HEK293 (cell line): ENCODE measurements around the gene FDXR.

Experiments used
- CTCF ChIA-PET: fragments of 350-600 bp; formaldehyde crosslinking; extraction: SDS; loops from one replicate; lab custom pipeline; 2021; ENCODE audit warnings: antibody characterized with exemption; lab: Yijun Ruan, JAX
- POLR2A ChIA-PET: fragments of 300-600 bp; formaldehyde crosslinking; extraction: SDS; loops from one replicate; lab custom pipeline; 2020; ENCODE audit warnings: antibody characterized with exemption, inconsistent platforms; lab: Yijun Ruan, JAX
- H3K27ac ChIP-seq: fragments of 200-500 bp; sonication (Bioruptor generic); 2 replicates; pipeline ENCODE4 v1.5.1; 2014; ENCODE audit warnings: low read depth, low read length, control low read depth, inconsistent platforms; ENCODE audit errors: extremely low read depth
- H3K36me3 ChIP-seq, 2 experiments: fragments of 200-500 bp in 1 of 2; sonication (Bioruptor generic) in 1 of 2; 1 replicate in 1 of 2; 2 replicates in 1 of 2; pipeline ENCODE4 v1.5.1; 2014 to 2017; ENCODE audit warnings: inconsistent platforms in 2 of 2, low read length in 2 of 2; ENCODE audit not compliant: control insufficient read depth in 2 of 2, insufficient read depth in 1 of 2
- H3K4me1 ChIP-seq: fragments of 200-500 bp; sonication (Bioruptor generic); 2 replicates; pipeline ENCODE4 v1.5.1; 2014; ENCODE audit warnings: mild to moderate bottlenecking, low read length, inconsistent platforms; ENCODE audit not compliant: control insufficient read depth, insufficient read depth
- H3K4me3 ChIP-seq: 2 replicates; pipeline ENCODE4 v1.5.1; 2011; ENCODE audit warnings: low read depth, mild to moderate bottlenecking, control low read depth, low read length, moderate library complexity
- H3K9me3 ChIP-seq: fragments of 200-500 bp; sonication (Bioruptor generic); 2 replicates; pipeline ENCODE4 v1.5.1; 2014; ENCODE audit warnings: low read depth, low read length, inconsistent platforms; ENCODE audit not compliant: control insufficient read depth, insufficient read depth
- MYNN ChIP-seq: fragments of 450-650 bp; formaldehyde crosslinking; IDR thresholded peaks from 2 replicates; pipeline ENCODE4 v1.5.1; 2016; ENCODE audit warnings: missing biosample characterization, missing genetic modification characterization, borderline replicate concordance
- ZBTB17 ChIP-seq: fragments of 450-650 bp; formaldehyde crosslinking; IDR thresholded peaks from 2 replicates; pipeline ENCODE4 v1.5.1; 2016; ENCODE audit warnings: missing biosample characterization, missing genetic modification characterization
- ZFHX2 ChIP-seq: fragments of 450-650 bp; formaldehyde crosslinking; conservative IDR thresholded peaks from 2 replicates; pipeline ENCODE4 v1.5.1; 2016; ENCODE audit warnings: missing biosample characterization, missing genetic modification characterization
- ZFP41 ChIP-seq: fragments of 450-650 bp; formaldehyde crosslinking; IDR thresholded peaks from 2 replicates; pipeline ENCODE4 v1.5.1; 2016; ENCODE audit warnings: missing biosample characterization, missing genetic modification characterization, borderline replicate concordance
- ZNF155 ChIP-seq: fragments of 450-650 bp; formaldehyde crosslinking; IDR thresholded peaks from 2 replicates; pipeline ENCODE4 v1.5.1; 2016; ENCODE audit warnings: missing biosample characterization, missing genetic modification characterization
- ZNF174 ChIP-seq: fragments of 450-650 bp; formaldehyde crosslinking; IDR thresholded peaks from 2 replicates; pipeline ENCODE4 v1.5.0; 2017; ENCODE audit warnings: missing biosample characterization, mild to moderate bottlenecking, missing genetic modification characterization
- ZNF23 ChIP-seq: fragments of 450-650 bp; formaldehyde crosslinking; IDR thresholded peaks from 2 replicates; pipeline ENCODE4 v1.5.1; 2016; ENCODE audit warnings: missing biosample characterization, missing genetic modification characterization, borderline replicate concordance
- ZNF24 ChIP-seq: fragments of 450-650 bp; formaldehyde crosslinking; IDR thresholded peaks from 2 replicates; pipeline ENCODE4 v1.5.1; 2016; ENCODE audit warnings: missing biosample characterization, missing genetic modification characterization
- ZNF266 ChIP-seq: fragments of 450-650 bp; formaldehyde crosslinking; IDR thresholded peaks from 2 replicates; pipeline ENCODE4 v1.5.1; 2016; ENCODE audit warnings: missing biosample characterization, missing genetic modification characterization, low read depth
- ZNF488 ChIP-seq: fragments of 450-650 bp; formaldehyde crosslinking; IDR thresholded peaks from 2 replicates; pipeline ENCODE4 v1.5.1; 2016; ENCODE audit warnings: missing biosample characterization, missing genetic modification characterization
- ZNF501 ChIP-seq: fragments of 450-650 bp; formaldehyde crosslinking; IDR thresholded peaks from 2 replicates; pipeline ENCODE4 v1.5.1; 2016; ENCODE audit warnings: missing biosample characterization, missing genetic modification characterization
- ZNF561 ChIP-seq: fragments of 450-650 bp; IDR thresholded peaks from 2 replicates; pipeline ENCODE4 v1.5.1; 2018; ENCODE audit warnings: missing biosample characterization, missing genetic modification characterization, borderline replicate concordance
- TF ChIP-seq, protein P1 (sequence below): fragments of 450-650 bp; formaldehyde crosslinking; IDR thresholded peaks from 2 replicates; pipeline ENCODE4 v1.5.1; 2017; ENCODE audit warnings: missing biosample characterization, missing genetic modification characterization
- TF ChIP-seq, protein P2 (sequence below): fragments of 450-650 bp; formaldehyde crosslinking; IDR thresholded peaks from 2 replicates; pipeline ENCODE4 v1.5.1; 2016; ENCODE audit warnings: missing biosample characterization, missing genetic modification characterization

Gene FDXR

DNA sequence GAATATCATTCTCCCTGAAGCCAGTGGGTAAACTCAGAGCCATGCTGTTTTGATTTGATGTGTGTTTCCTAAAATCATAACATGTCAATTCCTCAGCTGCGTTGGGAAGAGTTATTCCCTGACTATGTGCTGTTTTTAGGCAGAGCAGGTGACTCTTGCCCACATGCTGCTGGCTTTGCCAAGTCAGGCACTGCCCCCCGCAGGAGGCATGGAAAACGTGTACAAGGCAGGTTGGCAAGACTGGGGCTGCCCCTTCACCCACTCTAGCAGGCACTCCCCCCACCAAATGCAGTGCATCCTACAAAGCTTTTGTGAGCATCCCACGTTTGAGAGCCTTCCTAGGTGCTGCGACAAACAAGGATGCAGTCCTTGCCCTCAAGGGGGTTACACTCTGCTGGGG, 58.3 kb downstream of the FDXR start:
- CTCF ChIA-PET, result interaction anchor here (0.9 to 5.9 kb wide), 4 partner anchors 9 to 160 kb away, joined by 3 to 38 read pairs (median 4); no protein-coding TSS in a partner anchor
- no peak for TF ChIP-seq MYNN (tag by site-specific recombination)
- TF ChIP-seq, protein P1, sequence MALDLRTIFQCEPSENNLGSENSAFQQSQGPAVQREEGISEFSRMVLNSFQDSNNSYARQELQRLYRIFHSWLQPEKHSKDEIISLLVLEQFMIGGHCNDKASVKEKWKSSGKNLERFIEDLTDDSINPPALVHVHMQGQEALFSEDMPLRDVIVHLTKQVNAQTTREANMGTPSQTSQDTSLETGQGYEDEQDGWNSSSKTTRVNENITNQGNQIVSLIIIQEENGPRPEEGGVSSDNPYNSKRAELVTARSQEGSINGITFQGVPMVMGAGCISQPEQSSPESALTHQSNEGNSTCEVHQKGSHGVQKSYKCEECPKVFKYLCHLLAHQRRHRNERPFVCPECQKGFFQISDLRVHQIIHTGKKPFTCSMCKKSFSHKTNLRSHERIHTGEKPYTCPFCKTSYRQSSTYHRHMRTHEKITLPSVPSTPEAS, result no peak
- no peak for TF ChIP-seq ZFP41 (tag by site-specific recombination)
- TF ChIP-seq ZFHX2, result no peak
- TF ChIP-seq ZNF488 (tag by site-specific recombination), result no peak
- TF ChIP-seq, protein P2, sequence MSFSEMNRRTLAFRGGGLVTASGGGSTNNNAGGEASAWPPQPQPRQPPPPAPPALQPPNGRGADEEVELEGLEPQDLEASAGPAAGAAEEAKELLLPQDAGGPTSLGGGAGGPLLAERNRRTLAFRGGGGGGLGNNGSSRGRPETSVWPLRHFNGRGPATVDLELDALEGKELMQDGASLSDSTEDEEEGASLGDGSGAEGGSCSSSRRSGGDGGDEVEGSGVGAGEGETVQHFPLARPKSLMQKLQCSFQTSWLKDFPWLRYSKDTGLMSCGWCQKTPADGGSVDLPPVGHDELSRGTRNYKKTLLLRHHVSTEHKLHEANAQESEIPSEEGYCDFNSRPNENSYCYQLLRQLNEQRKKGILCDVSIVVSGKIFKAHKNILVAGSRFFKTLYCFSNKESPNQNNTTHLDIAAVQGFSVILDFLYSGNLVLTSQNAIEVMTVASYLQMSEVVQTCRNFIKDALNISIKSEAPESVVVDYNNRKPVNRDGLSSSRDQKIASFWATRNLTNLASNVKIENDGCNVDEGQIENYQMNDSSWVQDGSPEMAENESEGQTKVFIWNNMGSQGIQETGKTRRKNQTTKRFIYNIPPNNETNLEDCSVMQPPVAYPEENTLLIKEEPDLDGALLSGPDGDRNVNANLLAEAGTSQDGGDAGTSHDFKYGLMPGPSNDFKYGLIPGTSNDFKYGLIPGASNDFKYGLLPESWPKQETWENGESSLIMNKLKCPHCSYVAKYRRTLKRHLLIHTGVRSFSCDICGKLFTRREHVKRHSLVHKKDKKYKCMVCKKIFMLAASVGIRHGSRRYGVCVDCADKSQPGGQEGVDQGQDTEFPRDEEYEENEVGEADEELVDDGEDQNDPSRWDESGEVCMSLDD (tag by site-specific recombination), result no peak
- no peak for TF ChIP-seq ZNF174
- no peak for TF ChIP-seq ZNF155
- no peak for TF ChIP-seq ZNF561 (tag by site-specific recombination)
- TF ChIP-seq ZNF501, result no peak
- TF ChIP-seq ZNF24 (tag by site-specific recombination), result no peak
- no peak for TF ChIP-seq ZNF23 (tag by site-specific recombination)
- no peak for TF ChIP-seq ZBTB17
- no peak for TF ChIP-seq ZNF266 (tag by site-specific recombination)
- H3K4me1 ChIP-seq, result no peaks in the 10 kb centered on the region
- H3K27ac ChIP-seq, result no peak overlapping the region
- no peak overlapping the region for H3K4me3 ChIP-seq
- H3K9me3 ChIP-seq, result no peaks in the 10 kb centered on the region
- POLR2A ChIA-PET, result no interaction called here
- H3K36me3 ChIP-seq, result peaks cover 0 to 33% of the 10 kb centered on the region in 2 experiments; a peak in 2 of 3 replicates
